ENCODE results near the gene TNS1.

Gene TNS1

DNA sequence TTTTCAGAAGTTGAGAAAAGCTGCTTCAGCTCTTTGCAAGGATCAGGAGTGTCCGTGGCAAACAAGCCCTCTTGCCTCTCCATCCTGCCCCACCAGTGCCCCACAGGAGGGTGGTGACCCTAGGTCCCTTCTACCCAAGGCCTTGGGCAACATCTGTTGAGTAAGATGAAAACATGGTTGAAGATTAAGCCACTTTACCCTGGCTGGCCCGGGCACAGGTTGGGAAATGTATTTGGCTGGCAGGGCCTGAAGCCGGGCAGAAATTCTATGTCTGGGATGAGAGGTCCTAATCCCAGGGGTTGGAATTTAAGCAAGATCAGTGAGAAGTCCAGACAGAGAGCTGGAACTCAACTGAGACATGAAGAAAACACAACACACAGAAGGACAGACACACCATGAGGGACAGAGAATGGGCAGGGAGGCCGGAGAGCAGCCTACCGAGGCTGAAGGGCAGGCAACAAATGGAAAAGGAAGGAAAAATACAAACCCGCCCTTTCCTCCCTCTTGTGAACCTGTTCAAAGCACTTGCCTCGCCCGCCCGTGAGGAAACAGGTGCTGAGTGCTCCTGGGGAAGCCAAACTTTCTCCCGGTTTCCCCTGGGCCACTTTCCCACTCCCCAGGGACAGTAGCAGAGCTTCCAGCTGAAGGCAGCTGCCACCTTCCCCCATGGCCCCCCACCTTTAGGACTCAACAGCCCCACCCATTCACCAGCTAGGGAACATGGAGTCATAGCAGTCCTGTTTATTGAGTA, 86.1 kb downstream of the TNS1 start:
- no peaks in the 10 kb centered on the region for H3F3A ChIP-seq (ENCODE audit: low read depth)
- H3K79me2 ChIP-seq (ENCODE audit: insufficient read depth, low read length) = no peaks in the 10 kb centered on the region
- H2AFZ ChIP-seq (ENCODE audit: low read length) = no peak overlapping the region
- H3K9me2 ChIP-seq (replicated peaks; ENCODE audit: low read depth, low read length) = no peaks in the 10 kb centered on the region
- TF ChIP-seq, protein P1, sequence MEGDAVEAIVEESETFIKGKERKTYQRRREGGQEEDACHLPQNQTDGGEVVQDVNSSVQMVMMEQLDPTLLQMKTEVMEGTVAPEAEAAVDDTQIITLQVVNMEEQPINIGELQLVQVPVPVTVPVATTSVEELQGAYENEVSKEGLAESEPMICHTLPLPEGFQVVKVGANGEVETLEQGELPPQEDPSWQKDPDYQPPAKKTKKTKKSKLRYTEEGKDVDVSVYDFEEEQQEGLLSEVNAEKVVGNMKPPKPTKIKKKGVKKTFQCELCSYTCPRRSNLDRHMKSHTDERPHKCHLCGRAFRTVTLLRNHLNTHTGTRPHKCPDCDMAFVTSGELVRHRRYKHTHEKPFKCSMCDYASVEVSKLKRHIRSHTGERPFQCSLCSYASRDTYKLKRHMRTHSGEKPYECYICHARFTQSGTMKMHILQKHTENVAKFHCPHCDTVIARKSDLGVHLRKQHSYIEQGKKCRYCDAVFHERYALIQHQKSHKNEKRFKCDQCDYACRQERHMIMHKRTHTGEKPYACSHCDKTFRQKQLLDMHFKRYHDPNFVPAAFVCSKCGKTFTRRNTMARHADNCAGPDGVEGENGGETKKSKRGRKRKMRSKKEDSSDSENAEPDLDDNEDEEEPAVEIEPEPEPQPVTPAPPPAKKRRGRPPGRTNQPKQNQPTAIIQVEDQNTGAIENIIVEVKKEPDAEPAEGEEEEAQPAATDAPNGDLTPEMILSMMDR (conservative IDR thresholded peaks at IDR 0.05; ENCODE audit: low read length) = no peak
- no peak for TF ChIP-seq EZH2phosphoT487 (IDR thresholded peaks at IDR 0.05; ENCODE audit: borderline replicate concordance)
- no peaks in the 10 kb centered on the region for H3K36me3 ChIP-seq (ENCODE audit: insufficient read depth, low read length)
- peaks cover 7% of the 10 kb centered on the region for H3K4me1 ChIP-seq (ENCODE audit: insufficient read depth, low read length, poor library complexity, severe bottlenecking)
- H3K27me3 ChIP-seq (ENCODE audit: insufficient read depth, low read length, poor library complexity, severe bottlenecking) = no peaks in the 10 kb centered on the region
- H4K20me1 ChIP-seq (ENCODE audit: insufficient read depth, low read length, poor library complexity, severe bottlenecking) = no peaks in the 10 kb centered on the region
- H3K4me3 ChIP-seq (ENCODE audit: low read length, poor library complexity, severe bottlenecking) = no peak overlapping the region
- no peak overlapping the region for H3K9ac ChIP-seq (ENCODE audit: low read depth, low read length, poor library complexity, severe bottlenecking)
- H3K4me2 ChIP-seq (ENCODE audit: low read depth, low read length, poor library complexity, severe bottlenecking) = no peak overlapping the region
- no peaks in the 10 kb centered on the region for H3K9me3 ChIP-seq (ENCODE audit: insufficient read depth, low read depth, low read length)

DNA sequence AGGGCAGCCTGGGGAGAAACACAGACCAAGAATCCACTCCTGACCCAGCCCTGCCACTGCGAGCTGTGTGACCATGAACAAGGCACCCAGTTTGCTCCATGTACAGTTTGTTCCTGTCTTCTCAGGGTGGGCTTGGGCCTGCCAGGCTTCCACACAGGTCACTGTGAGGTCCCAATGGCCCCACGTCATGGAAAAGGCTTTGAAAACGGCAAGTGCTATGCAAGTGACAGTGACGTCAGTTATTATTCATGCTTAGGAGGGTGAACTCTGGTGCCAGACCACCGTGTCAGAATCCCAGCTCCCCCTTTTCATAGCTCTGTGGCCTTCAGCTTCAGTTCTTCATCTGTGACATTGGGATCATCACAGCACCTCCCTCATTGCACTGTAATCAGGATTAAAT, 87.1 kb downstream of the TNS1 start:
- no peaks in the 10 kb centered on the region for H3K36me3 ChIP-seq (ENCODE audit: insufficient read depth, low read length)
- H4K20me1 ChIP-seq (ENCODE audit: insufficient read depth, low read length, poor library complexity, severe bottlenecking) = no peaks in the 10 kb centered on the region
- H3K4me3 ChIP-seq (ENCODE audit: low read length, poor library complexity, severe bottlenecking) = no peak overlapping the region
- H3F3A ChIP-seq (ENCODE audit: low read depth) = no peaks in the 10 kb centered on the region
- no peak overlapping the region for H2AFZ ChIP-seq (ENCODE audit: low read length)
- H3K9ac ChIP-seq (ENCODE audit: low read depth, low read length, poor library complexity, severe bottlenecking) = no peak overlapping the region
- no peaks in the 10 kb centered on the region for H3K9me2 ChIP-seq (replicated peaks; ENCODE audit: low read depth, low read length)
- H3K4me2 ChIP-seq (ENCODE audit: low read depth, low read length, poor library complexity, severe bottlenecking) = no peak overlapping the region
- no peaks in the 10 kb centered on the region for H3K27me3 ChIP-seq (ENCODE audit: insufficient read depth, low read length, poor library complexity, severe bottlenecking)
- H3K9me3 ChIP-seq (ENCODE audit: insufficient read depth, low read depth, low read length) = no peaks in the 10 kb centered on the region
- peaks cover 7% of the 10 kb centered on the region for H3K4me1 ChIP-seq (ENCODE audit: insufficient read depth, low read length, poor library complexity, severe bottlenecking)
- no peak for TF ChIP-seq EZH2phosphoT487 (IDR thresholded peaks at IDR 0.05; ENCODE audit: borderline replicate concordance)
- TF ChIP-seq, protein P1 (conservative IDR thresholded peaks at IDR 0.05; ENCODE audit: low read length) = no peak
- H3K79me2 ChIP-seq (ENCODE audit: insufficient read depth, low read length) = no peaks in the 10 kb centered on the region

DNA sequence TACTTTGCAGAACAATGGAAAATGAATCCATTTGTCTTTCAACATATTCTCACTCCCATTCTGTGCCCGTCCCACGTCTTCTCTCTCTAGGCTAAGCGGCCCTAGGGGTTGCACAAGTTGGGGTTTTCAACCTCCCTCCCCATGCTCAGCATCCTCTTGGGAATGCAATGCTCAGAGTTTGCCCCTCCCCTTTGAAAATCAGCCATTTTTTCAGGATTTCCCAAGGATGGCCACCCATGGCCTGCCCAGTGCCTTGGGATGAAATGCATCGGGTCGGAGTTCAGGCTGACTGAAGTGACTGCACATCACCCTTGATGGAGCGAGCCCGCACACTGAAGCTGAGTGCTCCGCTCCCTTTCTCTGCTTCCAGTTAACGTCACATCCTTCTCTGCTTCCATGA, 87.9 kb downstream of the TNS1 start:
- H3K27me3 ChIP-seq (ENCODE audit: insufficient read depth, low read length, poor library complexity, severe bottlenecking) = no peaks in the 10 kb centered on the region
- no peak overlapping the region for H2AFZ ChIP-seq (ENCODE audit: low read length)
- no peaks in the 10 kb centered on the region for H3K79me2 ChIP-seq (ENCODE audit: insufficient read depth, low read length)
- H3K9me3 ChIP-seq (ENCODE audit: insufficient read depth, low read depth, low read length) = no peaks in the 10 kb centered on the region
- H4K20me1 ChIP-seq (ENCODE audit: insufficient read depth, low read length, poor library complexity, severe bottlenecking) = no peaks in the 10 kb centered on the region
- H3K9ac ChIP-seq (ENCODE audit: low read depth, low read length, poor library complexity, severe bottlenecking) = no peak overlapping the region
- H3K4me1 ChIP-seq (ENCODE audit: insufficient read depth, low read length, poor library complexity, severe bottlenecking) = peaks cover 10% of the 10 kb centered on the region
- no peaks in the 10 kb centered on the region for H3F3A ChIP-seq (ENCODE audit: low read depth)
- H3K4me2 ChIP-seq (ENCODE audit: low read depth, low read length, poor library complexity, severe bottlenecking) = no peak overlapping the region
- TF ChIP-seq, protein P1 (conservative IDR thresholded peaks at IDR 0.05; ENCODE audit: low read length) = no peak
- H3K36me3 ChIP-seq (ENCODE audit: insufficient read depth, low read length) = no peaks in the 10 kb centered on the region
- H3K9me2 ChIP-seq (replicated peaks; ENCODE audit: low read depth, low read length) = no peaks in the 10 kb centered on the region
- no peak overlapping the region for H3K4me3 ChIP-seq (ENCODE audit: low read length, poor library complexity, severe bottlenecking)

Data from Loucy (cell line).